ENCODE data around the gene TTC38.

The TTC38 gene

GRCh38 chr22:46267431-46268279 lies at the start of gene TTC38:
Gene TTC38, plus strand, starts transcription at chr22:46268008. Its CDS starts 32 bp downstream, at chr22:46268040.
- peak; percentile 32 for DNase-seq

DNA sequence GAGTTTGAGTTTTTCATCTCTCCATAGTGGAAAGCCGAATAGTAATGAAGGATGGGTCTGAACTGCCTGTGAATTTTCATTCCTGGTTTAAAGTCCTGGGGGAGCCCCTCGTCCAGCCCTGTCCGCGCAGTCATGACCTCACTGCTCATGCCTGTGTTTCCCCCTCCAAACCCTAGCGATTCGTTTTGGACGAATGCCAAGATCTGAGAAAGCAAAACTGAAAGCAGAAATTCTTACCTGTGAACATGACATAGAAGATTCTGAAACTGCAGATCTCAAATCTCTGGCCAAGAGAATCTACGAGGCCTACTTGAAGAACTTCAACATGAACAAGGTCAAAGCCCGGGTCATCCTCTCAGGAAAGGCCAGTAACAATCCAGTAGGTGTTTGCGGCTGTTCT lies 48.2 kb upstream of the TTC38 start:
- DNase-seq = no peak

DNA sequence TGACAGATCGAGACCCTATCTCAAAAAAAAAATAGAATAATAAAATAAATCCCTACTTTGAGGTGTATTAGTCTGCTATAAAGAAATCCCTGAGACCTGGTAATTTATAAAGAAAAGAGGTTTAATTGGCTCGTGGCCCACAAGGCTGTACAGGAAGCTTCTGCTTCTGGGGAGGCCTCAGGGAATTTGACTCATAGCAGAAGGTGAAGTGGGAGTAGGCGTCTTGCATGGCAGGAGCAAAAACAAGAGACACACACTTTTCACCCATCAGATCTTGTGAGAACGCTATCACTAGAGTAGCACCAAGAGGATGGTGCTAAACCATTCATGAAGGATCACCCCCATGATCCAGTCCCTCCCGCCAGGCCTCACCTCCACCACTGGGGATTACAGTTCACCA lies 46.9 kb upstream of the TTC38 start:
- DNase-seq = no peak

- DNase-seq = no peak
Observed at GRCh38 chr22:46224044-46224897, 43.5 kb upstream of the TTC38 start.

- DNase-seq = no peak
Observed at GRCh38 chr22:46224898-46225290, 42.9 kb upstream of the TTC38 start.

- DNase-seq = no peak
Observed at GRCh38 chr22:46225631-46226030, 42.2 kb upstream of the TTC38 start.

GRCh38 chr22:46226577-46226976 lies 41.2 kb upstream of the TTC38 start:
- no peak for DNase-seq

GRCh38 chr22:46229701-46230100 lies 38.1 kb upstream of the TTC38 start:
- DNase-seq = no peak

- no peak for DNase-seq
Observed at GRCh38 chr22:46230262-46230901, 37.4 kb upstream of the TTC38 start.

DNA sequence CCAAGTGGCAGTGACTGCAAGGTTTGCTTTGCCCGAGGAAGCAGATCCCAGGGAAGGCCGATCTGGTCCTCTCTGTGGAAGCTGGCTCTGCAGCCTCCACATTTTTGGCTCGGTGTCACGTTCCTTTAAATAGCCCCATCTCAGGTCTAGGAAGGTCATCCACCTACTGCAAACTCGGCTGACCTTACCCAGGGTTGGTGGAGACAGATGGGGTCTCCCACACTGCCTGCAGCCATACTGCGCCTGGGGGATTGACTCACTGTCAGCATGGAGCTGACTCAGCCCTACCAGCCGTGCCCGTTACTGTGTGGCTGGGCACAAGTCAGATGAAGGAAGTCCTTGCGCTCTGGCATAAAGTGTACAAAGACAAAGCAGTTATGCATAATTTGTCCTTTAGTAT lies 34.6 kb upstream of the TTC38 start:
- DNase-seq = no peak

- no peak for DNase-seq
Observed at GRCh38 chr22:46234969-46235368, 32.8 kb upstream of the TTC38 start.

DNA sequence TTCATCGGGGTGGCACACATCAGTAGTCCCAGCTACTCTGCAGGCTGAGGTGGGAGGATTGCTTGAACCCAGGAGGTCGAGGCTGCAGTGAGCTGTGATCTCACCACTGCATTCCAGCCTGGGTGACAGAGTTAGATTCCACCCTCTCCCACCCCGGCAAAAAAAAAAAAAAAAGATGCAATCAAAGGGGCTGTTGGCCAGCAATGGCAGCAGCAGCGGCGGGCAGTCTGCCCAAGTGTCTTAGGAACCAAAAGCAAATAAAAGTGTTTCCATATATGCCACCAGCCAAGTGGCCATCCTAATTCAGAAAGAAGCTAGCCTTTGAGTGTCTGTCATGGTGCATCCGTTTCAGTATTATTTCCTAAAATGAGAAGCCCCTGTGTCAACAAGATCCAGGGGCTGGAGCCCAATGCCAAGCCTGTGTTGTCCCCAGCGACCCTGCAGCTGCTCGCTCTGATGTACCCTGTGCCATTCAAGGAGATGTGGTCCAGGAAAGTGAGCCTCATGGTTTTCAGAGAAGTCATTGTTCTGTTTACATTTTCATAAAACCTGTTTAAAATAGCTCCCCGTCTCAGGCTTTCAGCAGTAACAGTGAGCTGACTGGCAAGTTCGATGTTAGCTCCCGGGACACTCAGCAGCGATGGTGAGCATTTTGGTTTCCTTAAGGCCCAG lies 30.2 kb upstream of the TTC38 start:
- DNase-seq = no peak

DNA sequence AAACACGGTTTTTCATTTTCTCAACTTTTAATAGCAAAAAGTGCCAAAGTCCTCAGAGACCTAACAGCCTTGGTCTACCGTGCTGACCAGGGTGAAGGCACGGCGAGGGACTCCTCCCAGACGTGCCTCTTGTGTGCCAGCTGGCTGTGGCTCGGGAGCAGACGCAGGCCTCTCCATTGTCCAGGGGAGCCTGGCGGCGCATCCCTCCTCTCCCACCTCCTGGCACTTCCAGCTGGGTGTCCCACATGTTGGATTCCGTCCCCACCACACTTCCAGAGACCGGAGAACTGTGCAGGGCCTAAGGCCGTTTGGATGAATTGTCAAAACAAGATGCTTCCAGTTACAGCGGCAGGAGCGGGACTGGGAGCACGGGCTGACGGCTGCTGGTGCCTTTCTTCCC lies 29.3 kb upstream of the TTC38 start:
- no peak for DNase-seq

DNA sequence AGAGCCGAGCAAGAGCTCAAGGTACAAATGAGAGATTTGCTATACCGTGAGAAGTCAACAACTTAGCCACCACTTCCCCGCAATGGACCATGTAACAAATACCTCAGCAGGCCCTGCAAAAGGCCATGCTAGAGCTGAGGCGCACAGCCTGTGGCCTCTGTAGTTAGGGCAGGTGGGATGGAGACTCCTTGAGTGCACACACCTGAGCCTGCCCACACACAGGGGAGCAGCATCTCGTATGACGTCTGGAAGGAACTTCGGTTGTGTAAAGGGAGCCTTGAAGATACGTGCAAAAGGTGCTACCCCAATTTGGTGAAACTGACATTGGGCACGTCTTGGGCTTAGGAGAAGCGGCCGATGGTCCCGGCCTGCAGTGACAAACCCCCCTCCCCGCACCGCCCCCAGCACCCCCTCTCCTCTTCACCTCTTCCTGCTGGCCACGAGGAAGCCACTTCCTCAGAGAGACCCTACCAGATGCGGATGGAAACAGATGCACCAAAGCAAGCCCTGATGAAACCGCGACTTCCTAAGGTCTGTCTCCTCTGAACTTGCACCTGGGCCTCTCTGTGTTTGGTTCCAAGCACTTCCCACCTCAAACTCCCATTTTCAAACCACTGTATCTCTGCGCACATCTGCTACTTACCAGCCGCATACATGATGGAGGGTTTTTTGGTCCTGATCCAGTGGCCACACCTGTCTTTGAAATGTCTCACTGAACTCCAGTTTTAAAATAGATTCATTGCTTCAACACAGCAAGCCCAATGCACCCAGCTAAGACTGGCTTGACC lies 28.4 kb upstream of the TTC38 start:
- no peak for DNase-seq

DNA sequence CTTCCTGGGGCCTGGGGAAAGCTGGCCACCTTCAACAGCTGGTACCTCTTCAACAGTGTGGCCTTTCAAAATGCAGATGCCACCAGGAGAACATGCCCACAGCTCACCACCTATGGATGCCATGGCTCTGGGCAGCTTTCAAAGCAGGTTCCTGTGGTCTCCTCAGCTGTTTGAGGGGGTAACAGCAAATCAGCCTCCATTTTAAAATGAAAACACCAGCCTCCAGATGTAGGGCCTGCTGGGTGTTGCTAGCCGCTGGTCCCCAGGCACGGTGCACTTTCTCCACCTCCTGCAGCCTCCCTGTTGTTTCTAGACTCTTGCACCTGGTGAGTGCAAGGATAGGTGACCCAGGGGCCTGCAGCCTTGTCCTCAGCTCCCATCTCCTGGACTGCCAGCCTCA lies 27.7 kb upstream of the TTC38 start:
- no peak for DNase-seq

DNA sequence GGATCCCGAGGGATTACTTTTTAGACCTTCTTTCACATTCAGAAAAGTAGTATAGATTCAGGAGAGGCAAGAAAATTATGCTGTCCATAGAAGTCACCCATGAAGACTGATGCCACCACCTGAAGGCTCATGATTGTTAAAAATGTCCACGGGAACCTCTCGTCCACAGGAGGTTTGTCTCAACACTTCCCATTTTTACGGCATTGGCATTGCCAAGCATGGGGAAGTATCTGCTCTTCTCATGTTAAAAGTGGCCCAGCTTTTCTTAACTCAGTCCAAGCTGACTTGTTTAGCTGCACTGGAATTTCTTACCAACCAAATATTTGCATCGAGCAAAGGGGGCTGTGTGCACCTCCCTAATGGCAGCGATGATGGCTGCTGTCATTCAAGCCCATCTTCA lies 27.3 kb upstream of the TTC38 start:
- no peak for DNase-seq

DNA sequence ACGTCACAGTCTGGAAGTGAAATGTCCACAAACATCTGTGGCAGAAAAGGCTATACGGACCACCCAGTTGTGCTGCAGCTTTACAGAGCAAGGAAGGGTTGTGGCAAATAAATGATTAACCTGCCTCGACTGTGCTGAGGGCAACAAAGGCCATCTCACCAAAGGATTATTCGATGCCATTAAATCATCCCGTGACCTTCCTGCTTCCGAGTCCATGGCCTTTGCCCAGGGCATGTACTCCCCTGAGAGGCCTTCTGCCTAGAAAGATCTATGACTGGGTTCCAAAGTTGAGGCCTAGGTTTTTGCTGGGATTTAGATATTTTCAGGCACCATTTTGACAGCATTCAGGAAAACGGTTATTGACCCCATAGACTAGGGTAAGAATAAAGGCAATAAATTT lies 26.9 kb upstream of the TTC38 start:
- DNase-seq = no peak

GRCh38 chr22:46241396-46242007 lies 26.3 kb upstream of the TTC38 start:
- no peak for DNase-seq

GRCh38 chr22:46242076-46242475 lies 25.7 kb upstream of the TTC38 start:
- DNase-seq = no peak

DNA sequence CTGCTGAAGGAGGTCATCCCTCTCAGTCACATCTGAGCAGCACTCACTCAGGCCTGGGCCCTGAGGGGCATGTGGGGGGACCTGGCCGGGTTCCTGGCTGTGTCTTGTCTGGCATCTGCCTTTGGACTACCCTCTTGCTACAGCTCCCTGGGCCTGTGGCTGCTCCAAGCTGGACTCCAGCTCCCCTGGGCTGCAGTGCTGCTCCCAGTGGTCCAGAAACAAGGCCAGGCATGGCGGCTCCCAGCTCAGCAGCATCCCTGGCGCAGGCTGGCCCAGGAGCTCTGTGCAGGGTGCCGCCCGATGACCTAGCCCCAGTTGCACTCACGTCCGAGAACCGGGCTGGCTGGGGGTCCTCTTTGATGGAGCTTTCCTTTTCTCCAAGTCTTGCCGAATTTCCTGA lies 23.0 kb upstream of the TTC38 start:
- DNase-seq = no peak

- no peak for DNase-seq
Observed at GRCh38 chr22:46245511-46245910, 22.3 kb upstream of the TTC38 start.

GRCh38 chr22:46246178-46246577 lies 21.6 kb upstream of the TTC38 start:
- no peak for DNase-seq

Data from activated CD4-positive, alpha-beta T cell treated with anti-CD3 and anti-CD28 coated beads, Interleukin-2, amount 50 U/mL, for 1 hour (primary cell).